HG03139 (cell line): ENCODE results near the gene UGT1A7.

Source experiments
- ATAC-seq: cut with Tn5 transposase; IDR thresholded peaks from one replicate; pipeline ENCODE4 v1.9.1; 2021; ENCODE audit not compliant: unreplicated experiment

The UGT1A7 gene

GRCh38 chr2:233760043-233760442 lies 78.3 kb downstream of the UGT1A7 start, which contains the start of gene UGT1A1:
UGT1A1 (plus strand) TSS chr2:233760270; CDS start chr2:233760288, 18 bp downstream.
- ATAC-seq, result no peak

DNA sequence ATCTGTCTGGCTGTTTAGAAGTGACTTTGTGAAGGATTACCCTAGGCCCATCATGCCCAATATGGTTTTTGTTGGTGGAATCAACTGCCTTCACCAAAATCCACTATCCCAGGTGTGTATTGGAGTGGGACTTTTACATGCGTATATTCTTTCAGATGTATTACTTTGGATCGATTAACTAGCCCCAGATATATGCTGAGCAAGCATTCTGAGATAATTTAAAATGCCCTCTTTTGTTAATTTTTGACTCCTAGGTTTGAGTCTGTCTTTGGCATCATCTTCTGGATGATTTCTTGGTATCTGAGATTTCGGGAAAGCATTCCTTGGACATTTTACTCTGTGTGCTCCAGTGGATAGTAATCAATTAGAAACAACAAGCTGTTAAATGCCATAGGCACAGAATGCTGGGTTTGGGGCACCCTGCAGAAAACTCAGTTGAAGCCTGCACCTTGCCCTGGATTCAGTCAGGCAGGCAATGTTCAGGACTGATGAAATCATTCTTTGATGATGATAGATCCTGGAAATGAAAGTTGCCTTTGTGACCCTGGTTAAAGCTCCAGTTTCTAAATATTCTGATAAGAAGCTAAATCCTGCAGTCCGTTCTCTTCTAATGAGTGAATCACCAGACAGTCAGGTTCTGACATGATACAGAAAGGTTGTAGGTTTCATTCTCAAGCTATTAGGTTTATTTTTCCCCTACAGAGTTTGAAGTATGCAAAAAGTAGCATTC lies 79.5 kb downstream of the UGT1A7 start:
- ATAC-seq, result no peak

DNA sequence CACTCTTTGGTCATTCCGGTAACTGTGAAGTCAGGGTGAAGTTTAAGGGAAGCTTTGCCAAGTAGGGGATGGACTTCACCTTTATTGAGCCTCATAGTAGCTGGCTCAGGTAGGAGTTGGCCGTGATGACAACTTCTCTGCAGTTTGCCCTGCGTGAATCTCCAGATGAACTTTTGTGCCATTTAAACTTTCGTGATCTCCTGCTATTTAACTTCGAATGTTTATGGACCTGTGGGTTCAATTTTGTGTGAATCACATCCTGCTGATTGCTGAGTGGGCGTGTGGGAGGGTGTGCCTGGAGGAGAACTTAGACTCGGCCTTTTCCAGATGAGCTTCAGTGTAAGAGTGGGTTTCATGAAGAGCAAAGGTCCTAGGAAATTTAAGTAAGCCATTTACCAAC lies 82.6 kb downstream of the UGT1A7 start:
- no peak for ATAC-seq

GRCh38 chr2:233764761-233765160 lies 83.1 kb downstream of the UGT1A7 start:
- no peak for ATAC-seq

GRCh38 chr2:233766416-233766815 lies 84.7 kb downstream of the UGT1A7 start:
- ATAC-seq, result no peak

GRCh38 chr2:233768076-233768475 lies 86.4 kb downstream of the UGT1A7 start:
- no peak for ATAC-seq

GRCh38 chr2:233769260-233769659 lies 87.6 kb downstream of the UGT1A7 start:
- no peak for ATAC-seq

GRCh38 chr2:233772153-233772552 lies 90.5 kb downstream of the UGT1A7 start:
- ATAC-seq, result no peak

DNA sequence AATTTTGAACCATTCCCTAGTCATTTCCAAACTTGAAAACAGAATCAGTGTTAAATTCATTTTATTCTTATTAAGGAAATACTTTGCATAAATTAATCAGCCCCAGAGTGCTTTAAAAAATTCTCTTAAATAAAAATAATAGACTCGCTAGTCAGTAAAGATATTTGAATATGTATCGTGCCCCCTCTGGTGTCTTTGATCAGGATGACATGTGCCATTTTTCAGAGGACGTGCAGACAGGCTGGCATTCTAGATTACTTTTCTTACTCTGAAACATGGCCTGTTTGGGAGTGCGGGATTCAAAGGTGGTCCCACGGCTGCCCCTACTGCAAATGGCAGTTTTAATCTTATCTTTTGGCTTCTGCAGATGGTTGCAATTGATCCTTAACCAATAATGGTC lies 90.9 kb downstream of the UGT1A7 start:
- ATAC-seq, result no peak

DNA sequence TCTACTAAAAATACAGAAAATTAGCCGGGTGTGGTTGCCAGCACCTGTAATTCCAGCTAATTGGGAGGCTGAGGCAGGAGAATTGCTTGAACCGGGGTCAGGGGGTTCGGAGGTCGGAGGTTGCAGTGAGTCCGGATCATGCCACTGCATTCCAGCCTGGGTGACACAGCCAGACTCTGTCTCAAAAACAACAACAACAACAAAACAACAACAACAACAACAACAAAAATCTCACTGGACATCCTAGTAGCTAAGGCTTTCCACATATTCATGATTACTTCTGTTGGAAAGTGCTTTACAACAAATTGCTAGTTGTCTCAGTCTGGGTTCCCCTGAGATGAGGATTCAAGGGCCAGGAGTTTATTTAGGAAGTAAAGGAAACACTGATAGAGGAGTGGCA lies 92.2 kb downstream of the UGT1A7 start:
- no peak for ATAC-seq

GRCh38 chr2:233775414-233775813 lies 93.7 kb downstream of the UGT1A7 start:
- no peak for ATAC-seq

- ATAC-seq, result no peak
Observed at GRCh38 chr2:233778030-233778429, 96.3 kb downstream of the UGT1A7 start, which contains the start of gene MROH2A. MROH2A (plus strand) TSS chr2:233778330; CDS start chr2:233779359, 1,029 bp downstream.

DNA sequence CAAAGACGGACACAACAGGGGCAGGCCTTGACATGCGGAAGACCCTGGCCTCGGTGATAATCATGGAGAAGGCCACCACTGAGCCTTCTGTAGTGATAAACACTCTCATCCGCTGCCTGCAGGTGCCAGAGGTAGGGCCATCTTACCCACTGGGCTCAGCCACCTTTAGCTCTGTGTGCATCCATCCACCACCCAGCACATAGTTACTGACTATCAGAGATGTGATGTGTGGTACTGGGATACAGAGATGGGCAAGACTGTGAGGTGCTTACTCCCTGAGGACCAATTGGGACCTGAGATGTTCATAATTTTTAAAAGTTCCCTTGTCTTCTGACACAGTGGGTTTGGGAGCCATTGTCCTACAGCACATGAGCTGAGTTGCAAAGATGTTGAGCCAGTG lies 98.0 kb downstream of the UGT1A7 start:
- ATAC-seq, result no peak

- no peak for ATAC-seq
Observed at GRCh38 chr2:233780771-233781170, 99.1 kb downstream of the UGT1A7 start.

- no peak for ATAC-seq
Observed at GRCh38 chr2:233789554-233789953, 107.9 kb downstream of the UGT1A7 start.

GRCh38 chr2:233791151-233791882 lies 109.6 kb downstream of the UGT1A7 start:
- ATAC-seq, result no peak

GRCh38 chr2:233791883-233792329 lies 110.2 kb downstream of the UGT1A7 start:
- ATAC-seq, result no peak

DNA sequence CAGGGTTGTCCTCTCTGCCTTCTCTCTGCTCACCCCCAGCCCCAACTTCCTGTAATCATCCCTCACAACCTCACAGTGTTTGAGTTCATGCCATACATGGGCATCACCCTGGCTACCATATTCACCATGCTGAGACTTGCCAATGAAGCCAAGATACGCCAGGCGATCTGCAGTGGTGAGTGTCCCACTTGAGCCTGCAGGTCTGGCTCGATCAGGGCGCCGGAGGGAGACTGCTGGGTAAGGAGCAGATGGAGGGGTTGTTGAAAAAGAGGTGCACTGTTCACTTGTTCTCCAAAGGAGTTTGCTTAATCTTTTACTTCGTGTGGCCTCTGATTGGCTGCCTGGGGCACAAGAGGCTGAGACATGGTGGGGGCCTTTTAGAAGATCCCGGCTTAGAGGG lies 111.0 kb downstream of the UGT1A7 start:
- no peak for ATAC-seq

DNA sequence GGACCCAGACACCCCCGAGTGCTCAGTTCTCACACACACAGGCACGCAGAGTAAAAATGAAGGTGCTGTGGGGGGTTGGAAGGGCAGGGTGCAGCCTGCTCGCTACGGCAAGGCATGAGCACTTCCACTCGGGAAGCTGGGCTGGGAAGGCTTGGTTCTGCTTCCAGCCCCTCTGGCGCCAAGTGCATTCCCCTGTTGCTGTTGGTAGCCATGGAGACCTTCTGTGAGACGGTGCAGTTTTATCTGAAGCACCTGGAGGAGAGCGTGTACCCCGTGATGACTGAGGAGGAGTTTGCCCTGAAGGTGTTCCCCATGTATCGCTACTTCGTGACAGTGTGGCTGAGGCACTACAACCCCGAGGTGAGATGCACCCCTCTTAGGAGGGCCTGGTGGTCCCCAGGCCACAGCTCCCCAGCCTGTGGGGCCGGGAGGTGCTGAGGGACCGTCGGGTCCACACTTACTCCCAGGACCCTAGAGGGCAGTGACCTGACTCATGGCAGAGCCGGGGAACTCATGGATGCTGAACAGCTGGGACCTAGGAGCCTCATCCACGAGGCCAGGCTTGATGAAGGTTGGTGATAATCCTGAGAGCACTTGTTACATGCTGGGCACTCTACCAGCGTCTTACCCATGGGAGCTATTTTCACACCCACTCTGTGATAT lies 111.9 kb downstream of the UGT1A7 start:
- no peak for ATAC-seq

GRCh38 chr2:233794128-233794658 lies 112.5 kb downstream of the UGT1A7 start:
- ATAC-seq, result no peak

GRCh38 chr2:233795735-233796171 lies 114.1 kb downstream of the UGT1A7 start:
- ATAC-seq, result no peak
